NCI-H2196 (cell line): ENCODE data around the gene EDNRA.
"Not testable (repeated sequence)": the region's sequence is repeated elsewhere in the genome, so short reads cannot be mapped to it uniquely, and the experiment has no call there.

ENCODE experiments used
- DNase-seq: peaks from one replicate; lab custom pipeline; 2025; ENCODE audit not compliant: unreplicated experiment; lab: John Stamatoyannopoulos, UW

EDNRA gene

DNA sequence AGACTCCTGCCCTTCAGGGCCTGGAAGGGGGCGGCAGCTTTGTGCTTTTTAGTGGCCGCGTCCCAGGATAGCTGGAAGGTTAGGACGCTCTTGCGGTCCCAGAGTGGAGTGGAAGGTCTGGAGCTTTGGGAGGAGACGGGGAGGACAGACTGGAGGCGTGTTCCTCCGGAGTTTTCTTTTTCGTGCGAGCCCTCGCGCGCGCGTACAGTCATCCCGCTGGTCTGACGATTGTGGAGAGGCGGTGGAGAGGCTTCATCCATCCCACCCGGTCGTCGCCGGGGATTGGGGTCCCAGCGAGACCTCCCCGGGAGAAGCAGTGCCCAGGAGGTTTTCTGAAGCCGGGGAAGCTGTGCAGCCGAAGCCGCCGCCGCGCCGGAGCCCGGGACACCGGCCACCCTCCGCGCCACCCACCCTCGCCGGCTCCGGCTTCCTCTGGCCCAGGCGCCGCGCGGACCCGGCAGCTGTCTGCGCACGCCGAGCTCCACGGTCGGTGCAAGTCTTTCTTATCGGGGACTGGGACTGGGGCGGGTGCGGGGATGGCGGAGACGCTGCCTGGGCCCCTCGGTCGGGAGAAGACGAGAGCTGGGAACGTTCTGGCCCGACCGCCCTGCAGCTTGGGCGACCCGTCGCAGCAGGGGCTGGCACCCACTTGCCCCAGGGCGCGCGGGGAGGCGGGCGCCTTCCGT, at the start of gene EDNRA:
TSS of gene EDNRA (plus strand) at position 207 of the 686 bp plus-strand sequence. CDS start 4,585 bp downstream, outside the sequence.
- DNase-seq = no peak

DNA sequence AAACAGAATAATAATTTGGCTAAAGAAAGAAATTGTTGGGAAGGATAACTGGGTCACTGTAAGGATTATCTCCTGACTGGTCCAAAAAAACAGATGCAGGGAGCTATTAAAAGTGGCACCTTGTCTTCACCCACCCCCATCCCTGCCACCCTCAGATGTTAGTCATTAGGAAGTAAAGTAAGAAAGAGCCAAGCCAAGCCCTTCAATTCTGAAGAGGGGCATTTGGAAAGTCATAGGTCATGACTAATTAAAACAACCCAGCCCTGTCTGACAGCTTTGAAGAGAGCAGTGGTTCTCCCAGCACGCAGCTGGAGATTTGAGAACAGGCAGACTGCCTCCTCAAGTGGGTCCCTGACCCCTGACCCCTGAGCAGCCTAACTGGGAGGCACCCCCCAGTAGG, 46.5 kb upstream of the EDNRA start:
- not testable (repeated sequence) for DNase-seq

DNA sequence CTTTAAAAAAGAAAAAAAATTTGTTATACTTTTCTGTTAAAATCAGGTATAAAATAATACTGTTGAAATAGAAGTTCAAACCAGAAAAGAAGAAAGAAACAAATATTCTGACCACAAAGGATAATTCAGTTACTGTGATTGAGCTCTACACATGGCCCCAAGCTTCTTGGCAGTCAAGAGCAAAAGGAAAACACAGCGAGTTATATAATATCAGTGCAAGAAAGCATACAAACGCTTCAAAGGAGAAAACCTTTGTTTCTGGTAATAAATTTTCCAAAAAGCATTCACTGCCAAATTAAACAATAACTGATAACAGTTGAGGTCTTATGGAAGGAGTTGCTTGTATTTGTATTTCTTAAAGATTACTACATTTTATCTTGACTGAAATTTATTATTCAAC, 40.5 kb upstream of the EDNRA start:
- no peak for DNase-seq

GRCh38 chr4:147447786-147448185, 33.1 kb upstream of the EDNRA start:
- no peak for DNase-seq

DNA sequence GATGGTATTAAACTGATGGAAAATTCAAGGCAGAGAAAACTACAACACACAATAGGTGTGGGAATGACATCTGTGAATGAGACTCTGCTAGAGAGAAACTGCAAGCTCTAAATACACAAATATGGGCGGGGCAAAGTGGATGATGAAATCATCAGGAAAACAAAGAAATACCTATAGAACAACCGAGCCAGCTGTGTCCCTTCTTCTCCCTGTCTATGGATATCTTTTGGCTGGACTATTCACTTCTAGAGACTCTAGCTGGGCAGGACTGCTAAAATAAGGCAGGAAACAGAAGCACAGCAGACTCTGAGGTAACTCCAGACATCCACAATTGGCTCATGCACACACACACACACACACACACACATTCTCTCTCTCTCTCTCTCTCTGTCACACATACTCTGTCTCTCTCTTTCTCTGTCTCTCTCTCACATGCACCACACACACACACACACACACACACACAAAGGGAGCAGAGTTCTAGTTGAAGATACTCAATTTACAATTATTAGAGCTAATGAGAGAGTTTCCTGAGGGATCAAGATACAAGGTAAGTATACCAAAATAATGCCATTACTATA, 27.2 kb upstream of the EDNRA start:
- DNase-seq = no peak

DNA sequence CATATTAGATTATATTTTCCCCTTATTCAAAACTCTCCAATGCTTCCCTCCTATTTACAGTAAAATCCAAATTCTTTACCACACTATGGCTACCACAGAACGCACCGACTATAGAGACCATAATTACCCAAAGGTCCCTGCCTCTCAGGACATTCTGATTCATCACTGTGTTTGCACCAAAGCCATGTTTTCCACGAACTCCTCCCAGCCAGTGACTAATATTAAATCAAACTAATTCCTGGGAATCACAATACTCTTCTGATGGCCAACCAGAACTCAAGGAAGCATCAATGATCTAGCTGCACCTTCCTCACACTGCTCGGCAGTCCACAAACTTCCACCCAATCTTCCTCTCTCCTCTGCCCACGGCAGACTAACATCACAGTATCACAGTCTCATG, 24.2 kb upstream of the EDNRA start:
- no peak for DNase-seq

DNA sequence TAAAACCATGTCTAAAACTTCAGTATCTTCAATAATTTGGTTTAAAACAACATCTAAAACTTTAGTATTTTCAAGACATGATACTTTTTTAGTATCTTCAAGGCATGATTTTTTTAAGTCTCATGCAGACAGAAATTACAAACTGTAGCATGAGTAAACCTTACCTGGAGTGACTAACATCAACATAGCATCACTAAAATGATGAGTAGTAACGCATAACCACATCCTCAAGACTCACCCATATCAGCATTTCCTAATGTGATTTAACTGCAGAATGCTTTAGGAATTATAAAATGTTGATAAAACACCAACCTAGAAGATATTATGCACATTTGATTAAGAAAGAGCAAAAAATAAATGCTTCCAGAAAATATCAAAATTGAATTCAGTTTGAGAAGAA, 19.7 kb upstream of the EDNRA start:
- no peak for DNase-seq

- DNase-seq = no peak
These were observed 17.8 kb upstream of the EDNRA start for GRCh38 chr4:147463065-147463464.

DNA sequence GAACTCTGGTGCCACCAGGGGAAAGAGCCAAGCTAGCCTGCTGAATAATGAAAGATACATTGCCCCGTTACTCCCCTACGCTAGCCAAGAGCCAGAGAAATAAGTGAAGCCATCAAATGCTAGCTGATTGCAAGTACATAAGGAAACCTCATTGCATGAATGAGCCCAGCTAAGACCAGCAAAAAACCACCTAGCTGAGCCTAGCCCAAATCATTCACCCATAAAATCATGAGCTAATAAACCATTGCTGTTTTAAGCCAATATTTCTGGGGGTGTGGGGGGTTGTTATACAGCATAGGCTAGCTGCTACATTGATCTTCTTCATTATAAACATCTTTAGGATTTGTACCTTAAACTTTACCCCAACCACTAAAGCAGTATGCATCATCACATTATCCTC, 15.4 kb upstream of the EDNRA start:
- DNase-seq = no peak

GRCh38 chr4:147477439-147477838, 3.5 kb upstream of the EDNRA start:
- DNase-seq = no peak

DNA sequence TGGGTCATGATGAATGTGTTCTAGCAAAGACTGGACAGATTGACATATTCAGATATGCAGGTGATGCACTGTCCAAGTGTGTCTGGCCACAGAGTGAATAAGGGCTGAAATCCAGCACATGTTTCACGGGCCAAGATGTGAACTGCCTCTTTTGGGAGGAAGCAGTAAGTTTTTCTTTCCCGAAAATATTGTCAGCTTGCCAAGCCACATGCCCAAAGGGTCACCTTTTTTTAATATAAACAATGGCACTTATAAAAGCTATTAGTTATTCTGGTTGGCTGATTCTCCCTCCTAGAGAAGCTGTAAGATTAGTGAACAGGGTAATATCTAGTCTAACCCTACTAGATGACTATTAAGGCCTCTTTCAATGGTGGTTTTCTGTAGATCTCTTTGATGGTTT, 1.5 kb upstream of the EDNRA start:
- DNase-seq = no peak

DNA sequence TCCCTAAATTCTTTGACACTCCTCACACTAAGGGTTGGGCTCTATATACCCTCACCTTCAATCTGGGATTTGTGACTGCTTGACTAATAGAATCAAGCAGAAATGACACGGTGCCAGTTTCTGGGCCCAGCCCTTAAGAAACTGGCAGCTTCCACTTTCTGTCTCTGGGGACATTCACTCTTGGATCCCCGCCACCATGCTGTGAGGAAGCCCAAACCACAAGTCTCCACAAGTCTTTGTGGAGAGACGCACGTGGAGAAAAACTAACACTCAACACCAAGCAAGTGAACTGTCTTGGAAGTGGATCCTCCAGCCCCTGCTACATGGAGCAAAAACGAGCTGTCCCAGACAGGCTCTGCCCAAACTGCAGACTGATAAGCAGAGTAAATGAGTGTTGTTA, 1.1 kb upstream of the EDNRA start:
- no peak for DNase-seq

GRCh38 chr4:147480502-147480890, 401 bp upstream of the EDNRA start:
- no peak for DNase-seq

DNA sequence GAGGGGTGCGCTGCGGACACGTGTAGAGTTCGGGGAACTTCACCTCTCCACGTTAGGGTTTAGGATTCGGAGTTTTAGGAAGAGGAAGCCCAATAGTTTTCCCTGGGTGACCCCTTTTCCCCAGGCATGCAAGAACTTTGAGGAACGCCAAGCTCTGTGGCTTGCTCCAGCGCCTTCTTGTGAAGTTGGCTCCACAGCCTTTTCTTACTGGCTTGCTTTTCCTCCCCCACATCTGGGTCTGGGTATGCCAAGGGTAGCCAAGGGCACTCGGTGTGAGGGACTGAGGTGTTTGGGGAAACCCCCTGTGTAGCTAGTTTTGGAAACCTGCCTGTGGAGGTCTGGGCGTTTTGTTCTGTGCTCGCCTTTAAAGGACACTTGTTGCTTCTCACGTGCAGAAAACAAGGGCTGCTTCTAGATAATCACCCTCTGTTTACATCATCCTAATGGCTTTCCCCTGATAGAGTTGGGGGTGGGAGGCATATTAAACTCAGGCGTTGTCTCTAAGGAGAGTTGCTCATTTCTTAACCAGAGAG, 746 bp downstream of the EDNRA start:
- no peak for DNase-seq

GRCh38 chr4:147482281-147482680, 1.4 kb downstream of the EDNRA start:
- DNase-seq = no peak

DNA sequence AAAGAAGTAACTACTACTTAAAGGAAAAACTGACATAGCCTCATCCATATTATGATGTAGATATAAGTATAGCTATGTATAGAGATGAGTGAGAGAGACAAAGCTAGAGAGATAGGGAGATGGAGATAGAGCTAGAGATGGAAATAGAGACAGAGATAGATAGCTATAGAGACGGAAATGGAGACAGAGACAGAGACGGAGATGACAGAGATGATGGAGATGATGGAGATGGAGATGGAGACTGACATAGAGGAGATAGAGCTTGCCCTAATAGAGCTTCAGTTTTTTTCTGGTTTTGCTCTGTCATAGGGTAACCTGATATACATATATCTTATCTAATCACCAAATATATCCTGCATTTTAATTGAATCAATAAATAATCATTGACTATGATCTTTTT, 4.3 kb downstream of the EDNRA start:
- no peak for DNase-seq

- no peak for DNase-seq
These were observed 6.7 kb downstream of the EDNRA start for GRCh38 chr4:147487616-147488015.

DNA sequence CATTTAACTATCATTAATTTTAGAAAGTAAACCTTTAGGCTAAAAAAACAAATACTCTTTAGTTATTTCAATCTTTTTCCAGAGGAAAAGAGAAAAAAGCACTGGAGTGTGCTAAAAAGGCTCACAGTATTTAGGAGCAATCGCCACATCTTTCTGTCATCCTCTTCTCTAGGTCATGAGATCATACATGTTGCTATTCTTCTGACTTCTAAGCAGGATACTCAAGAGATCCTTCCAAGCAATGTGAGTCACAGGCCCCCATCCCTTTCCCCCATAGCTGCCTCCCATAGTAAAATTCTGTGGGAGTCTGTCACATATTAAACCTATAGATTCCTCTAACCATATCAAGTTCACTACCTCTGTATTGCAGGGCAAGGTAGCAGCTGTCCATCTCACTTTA, 7.7 kb downstream of the EDNRA start:
- no peak for DNase-seq

DNA sequence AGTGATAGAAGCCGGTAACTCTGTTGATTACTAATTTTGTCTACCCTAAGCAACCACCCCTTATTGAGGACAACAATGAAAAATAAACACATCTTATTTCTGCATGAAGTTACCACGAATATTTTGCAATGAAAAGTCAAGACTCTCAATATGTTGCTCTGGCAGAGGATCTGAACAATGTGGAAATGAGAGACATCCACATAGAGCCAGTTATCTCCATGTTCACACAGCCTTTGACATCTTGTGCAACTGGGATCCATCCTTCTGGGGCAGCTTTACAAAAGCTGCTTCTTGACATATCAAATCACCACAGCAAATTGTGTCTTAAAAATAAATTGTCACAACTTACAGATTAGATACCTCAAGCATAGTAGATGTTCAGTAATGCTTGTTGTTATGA, 10.2 kb downstream of the EDNRA start:
- DNase-seq = no peak

GRCh38 chr4:147492306-147492705, 11.4 kb downstream of the EDNRA start:
- no peak for DNase-seq

DNA sequence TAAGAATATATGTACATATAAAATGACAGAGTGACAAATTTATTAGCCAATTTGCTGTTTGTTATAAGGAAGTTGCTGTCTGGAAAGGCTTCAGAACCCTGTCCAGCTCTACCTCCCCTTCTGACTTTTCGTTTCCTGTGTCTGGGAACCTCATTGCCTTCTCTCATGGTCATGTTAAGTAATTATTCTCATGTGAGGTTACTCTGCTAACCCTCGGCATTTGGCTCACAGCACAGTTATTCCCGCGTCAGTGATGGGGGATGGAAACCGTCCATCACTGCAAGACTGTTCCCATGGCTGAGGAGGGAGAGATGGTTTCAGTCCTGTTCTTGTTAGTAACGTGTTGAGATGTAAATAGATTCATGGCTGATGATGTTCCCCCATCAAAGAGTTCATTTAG, 11.9 kb downstream of the EDNRA start:
- no peak for DNase-seq

DNA sequence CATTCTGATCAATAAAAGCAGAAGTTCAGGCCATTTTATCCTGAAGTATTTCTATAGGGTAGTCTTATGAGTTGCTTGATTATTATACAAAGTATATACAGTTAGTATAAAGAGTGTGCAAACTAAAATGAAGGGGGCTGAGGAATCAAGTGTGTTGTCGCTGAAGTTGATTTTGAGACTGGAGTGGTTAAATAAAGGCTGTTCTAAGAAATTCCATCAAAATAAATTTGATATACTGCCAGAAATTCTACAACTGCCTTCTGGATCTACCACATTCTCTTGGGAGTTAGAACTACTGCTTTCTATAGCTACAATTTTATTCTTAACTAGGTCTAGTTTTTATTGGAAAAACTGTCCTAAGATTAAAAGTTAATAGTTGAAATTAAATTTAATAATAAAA, 12.4 kb downstream of the EDNRA start:
- DNase-seq = no peak

DNA sequence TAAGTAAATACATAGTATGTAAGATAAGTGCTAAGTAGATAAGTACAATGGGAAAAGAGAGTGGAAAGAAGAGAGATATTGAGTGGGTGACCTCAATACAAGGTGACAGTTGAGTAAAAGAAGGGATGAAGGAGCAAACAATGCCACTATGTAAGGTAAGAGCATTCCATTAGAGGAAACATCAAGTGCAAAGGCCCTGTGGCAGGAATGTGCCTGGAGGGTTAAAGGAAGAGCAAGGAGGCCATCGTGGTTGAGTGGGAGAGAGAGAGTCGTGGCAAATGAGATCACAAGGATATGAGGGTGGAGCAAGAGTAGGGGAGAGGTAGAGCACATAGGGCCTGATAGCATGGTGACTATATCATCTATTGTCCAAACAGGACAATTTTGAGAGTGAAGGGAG, 13.4 kb downstream of the EDNRA start:
- no peak for DNase-seq
